ENCODE measurements around the gene ZNF716.

DNA sequence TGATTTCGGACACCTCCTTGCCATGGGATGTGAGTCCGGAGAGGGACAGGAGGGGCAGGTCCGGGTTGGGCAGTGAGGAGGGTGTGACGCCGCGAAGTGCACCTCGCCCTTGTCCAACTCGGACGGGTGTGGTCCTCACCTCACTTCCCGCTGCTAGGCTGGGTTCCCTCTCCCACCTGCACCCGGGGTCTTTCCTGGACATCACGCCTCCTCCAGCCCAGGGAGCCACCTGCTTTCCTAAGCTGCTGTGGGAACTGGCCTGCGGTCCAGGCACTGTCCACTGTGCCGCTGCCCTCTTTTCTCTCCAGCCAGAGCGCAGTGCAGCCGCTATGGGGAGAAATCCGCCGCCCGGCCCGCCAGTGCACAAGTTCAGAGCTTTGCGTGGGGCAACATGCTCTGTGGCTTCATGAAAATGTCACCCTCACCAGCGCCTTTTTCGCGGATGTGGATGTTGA is 45.0 kb upstream of the ZNF716 start:
- TF ChIP-seq ZNF605 (CRISPR knock-in tag; IDR thresholded peaks at IDR 0.05) (no peak), THAP8 (CRISPR knock-in tag; IDR thresholded peaks at IDR 0.05; ENCODE audit: borderline replicate concordance) (no peak), SMC3 (IDR thresholded peaks at IDR 0.05; ENCODE audit: low read length) (no peak), ZNF451 (CRISPR knock-in tag; IDR thresholded peaks at IDR 0.05) (no peak), SIN3B (IDR thresholded peaks at IDR 0.05; ENCODE audit: low read length) (no peak), HOXA5 (CRISPR knock-in tag; IDR thresholded peaks at IDR 0.05) (no peak), SMARCC2 (IDR thresholded peaks at IDR 0.05) (no peak)
